ENCODE data around the gene POP4. TPM values are rescaled to one million over a fixed set of nuclear protein-coding genes. Genes with fewer than 3 reads are reported as not detected.

The POP4 gene
- total RNA-seq, 1 donor from 2014 or later = 31.4 TPM

- no peaks in the 10 kb centered on the region for H3K9me3 ChIP-seq
- H3K4me3 ChIP-seq = no peak overlapping the region
- H3K36me3 ChIP-seq = no peaks in the 10 kb centered on the region
- DNase-seq (ENCODE audit: extremely low spot score in 2 of 2) = no peak
- intact Hi-C loops (cut with DNase I) = no loop called here
- TF ChIP-seq POLR2AphosphoS5 (IDR thresholded peaks at IDR 0.05; ENCODE audit: insufficient read depth in 1 of 2, low read depth in 1 of 2) (no peak), POLR2A (IDR thresholded peaks at IDR 0.05) (no peak), CTCF (IDR thresholded peaks at IDR 0.05) (no peak)
- H3K4me1 ChIP-seq = no peaks in the 10 kb centered on the region
- no peaks in the 10 kb centered on the region for H3K27me3 ChIP-seq
- no peak overlapping the region for H3K27ac ChIP-seq
These were observed 14.9 kb downstream of the POP4 start for GRCh38 chr19:29620931-29621351.

- Histone ChIP-seq H3K4me3 (no peak overlapping the region), H3K27me3 (no peaks in the 10 kb centered on the region), H3K4me1 (no peaks in the 10 kb centered on the region), H3K9me3 (no peaks in the 10 kb centered on the region), H3K27ac (no peak overlapping the region), H3K36me3 (no peaks in the 10 kb centered on the region)
- DNase-seq (ENCODE audit: extremely low spot score in 2 of 2) = no peak
- TF ChIP-seq POLR2AphosphoS5 (IDR thresholded peaks at IDR 0.05; ENCODE audit: insufficient read depth in 1 of 2, low read depth in 1 of 2) (no peak), POLR2A (IDR thresholded peaks at IDR 0.05) (no peak), CTCF (IDR thresholded peaks at IDR 0.05) (no peak)
- intact Hi-C loops (cut with DNase I) = no loop called here
These were observed 16.3 kb downstream of the POP4 start for GRCh38 chr19:29622166-29623070.

- no peak overlapping the region for H3K27ac ChIP-seq
- no peak overlapping the region for H3K4me3 ChIP-seq
- no peaks in the 10 kb centered on the region for H3K9me3 ChIP-seq
- H3K27me3 ChIP-seq = no peaks in the 10 kb centered on the region
- TF ChIP-seq POLR2A (IDR thresholded peaks at IDR 0.05) = no peak
- TF ChIP-seq CTCF (IDR thresholded peaks at IDR 0.05) = no peak
- no peak for TF ChIP-seq POLR2AphosphoS5 (IDR thresholded peaks at IDR 0.05; ENCODE audit: insufficient read depth in 1 of 2, low read depth in 1 of 2)
- DNase-seq (ENCODE audit: extremely low spot score in 2 of 2) = no peak
- intact Hi-C loops (cut with DNase I) = no loop called here
- H3K4me1 ChIP-seq = no peaks in the 10 kb centered on the region
- H3K36me3 ChIP-seq = no peaks in the 10 kb centered on the region
These were observed 17.8 kb downstream of the POP4 start for GRCh38 chr19:29623726-29624488.

- Histone ChIP-seq H3K9me3 (no peaks in the 10 kb centered on the region), H3K4me3 (no peak overlapping the region), H3K4me1 (no peaks in the 10 kb centered on the region), H3K27me3 (no peaks in the 10 kb centered on the region), H3K36me3 (no peaks in the 10 kb centered on the region), H3K27ac (no peak overlapping the region)
- intact Hi-C loops (cut with DNase I) = no loop called here
- no peak for DNase-seq (ENCODE audit: extremely low spot score in 2 of 2)
- TF ChIP-seq POLR2AphosphoS5 (IDR thresholded peaks at IDR 0.05; ENCODE audit: insufficient read depth in 1 of 2, low read depth in 1 of 2) (no peak), POLR2A (IDR thresholded peaks at IDR 0.05) (no peak), CTCF (IDR thresholded peaks at IDR 0.05) (no peak)
These were observed 18.6 kb downstream of the POP4 start for GRCh38 chr19:29624489-29625185.
